Keratinocyte (primary cell): Measurements from ENCODE around the gene BAG3. TPM values are rescaled to one million over a fixed set of nuclear protein-coding genes. Genes with fewer than 3 reads are reported as not detected.

ENCODE experiments used
- DNase-seq: peaks from one replicate; pipeline ENCODE4 v3.0.0-alpha.2; 2011; ENCODE audit warnings: low read depth, missing footprints, low spot score
- FAIRE-seq: peaks from 2 replicates; lab custom pipeline; 2011; peaks lifted over from hg19 to GRCh38; lab: Jason Lieb, UNC
- H2AFZ ChIP-seq: 2 replicates; pipeline ENCODE4 v1.6.0; 2012; ENCODE audit warnings: low read length, control low read depth, inconsistent platforms; ENCODE audit not compliant: control insufficient read depth
- H3K27ac ChIP-seq: 2 replicates; pipeline ENCODE4 v1.5.1; 2011; ENCODE audit warnings: low read length; ENCODE audit not compliant: control insufficient read depth, insufficient read depth
- H3K27me3 ChIP-seq: 3 replicates; pipeline ENCODE4 v1.6.0; 2011; ENCODE audit warnings: low read length; ENCODE audit not compliant: control insufficient read depth, insufficient read depth; ENCODE audit errors: extremely low read depth
- H3K36me3 ChIP-seq, 2 experiments: 2 replicates in 1 of 2; 3 replicates in 1 of 2; pipeline ENCODE4 v1.5.1; 2011; ENCODE audit warnings: low read length in 2 of 2, mild to moderate bottlenecking in 1 of 2; ENCODE audit not compliant: control insufficient read depth in 2 of 2, insufficient read depth in 2 of 2; ENCODE audit errors: extremely low read depth in 1 of 2
- H3K4me1 ChIP-seq: 3 replicates; pipeline ENCODE4 v1.5.1; 2011; ENCODE audit warnings: low read length; ENCODE audit not compliant: control insufficient read depth, insufficient read depth; ENCODE audit errors: extremely low read depth
- H3K4me2 ChIP-seq: 3 replicates; pipeline ENCODE4 v1.6.0; 2011; ENCODE audit warnings: low read depth, low read length; ENCODE audit not compliant: control insufficient read depth, insufficient read depth; ENCODE audit errors: extremely low read depth
- H3K4me3 ChIP-seq, 3 experiments: fragments of 200-600 bp in 1 of 3; sonication (generic) in 1 of 3; 2 replicates in 2 of 3; 3 replicates in 1 of 3; pipeline ENCODE4 v1.5.1; 2011 to 2016; ENCODE audit warnings: low read length in 3 of 3, mild to moderate bottlenecking in 3 of 3, control low read depth in 2 of 3, inconsistent platforms in 1 of 3, low read depth in 1 of 3, mixed read lengths in 1 of 3, mixed run types in 1 of 3, moderate library complexity in 1 of 3; ENCODE audit not compliant: control insufficient read depth in 2 of 3, insufficient read depth in 2 of 3; ENCODE audit errors: extremely low read depth in 1 of 3
- H3K79me2 ChIP-seq: 2 replicates; pipeline ENCODE4 v1.6.0; 2012; ENCODE audit warnings: low read length; ENCODE audit not compliant: control insufficient read depth, insufficient read depth
- H3K9ac ChIP-seq: 3 replicates; pipeline ENCODE4 v1.6.0; 2011; ENCODE audit warnings: low read length; ENCODE audit not compliant: control insufficient read depth, insufficient read depth; ENCODE audit errors: extremely low read depth
- H3K9me1 ChIP-seq: 3 replicates; pipeline ENCODE4 v1.6.0; 2011; ENCODE audit warnings: low read length; ENCODE audit not compliant: control insufficient read depth, insufficient read depth; ENCODE audit errors: extremely low read depth
- H3K9me3 ChIP-seq: 2 replicates; pipeline ENCODE4 v1.5.1; 2012; ENCODE audit warnings: low read depth, low read length; ENCODE audit not compliant: control insufficient read depth
- H4K20me1 ChIP-seq: 3 replicates; pipeline ENCODE4 v1.6.0; 2011; ENCODE audit warnings: low read length; ENCODE audit not compliant: control insufficient read depth, insufficient read depth; ENCODE audit errors: extremely low read depth
- EZH2 ChIP-seq: IDR thresholded peaks from one replicate; pipeline ENCODE4 v1.6.1; 2012; ENCODE audit warnings: inconsistent platforms, mild to moderate bottlenecking, low read length, moderate library complexity
- dilution Hi-C: fragments of 300-500 bp; cut with MboI; formaldehyde crosslinking; loops from one replicate; pipeline ENCODE4 v1.7.0; 2020; ENCODE audit warnings: low sequenced_read_pairs; ENCODE audit not compliant: extremely low pct_ligation_motif_present
- polyA plus RNA-seq, 5 experiments: library from polyadenylated mRNA; depleted of rRNA in 3 of 5; stranded (reverse) in 3 of 5; stranded (forward) in 1 of 5; unstranded in 1 of 5; fragments of >200 nt; gene quantifications; 1 replicate in 1 of 5; 2 replicates in 3 of 5; 3 replicates in 1 of 5; pipeline versions ENCODE4 v1.2.1 to v1.2.3, GENCODE V29; 2011 to 2012; ENCODE audit warnings: missing spikeins in 2 of 5, low read depth in 1 of 5, low replicate concordance in 1 of 5
- TF ChIP-seq, protein P1 (sequence below), 3 experiments: IDR thresholded peaks in 1 of 3; conservative IDR thresholded peaks in 1 of 3; optimal IDR thresholded peaks in 1 of 3; 2 replicates in 2 of 3; 3 replicates in 1 of 3; pipeline versions ENCODE3 to v1.5.1; 2011; ENCODE audit warnings: low read length in 3 of 3, mild to moderate bottlenecking in 3 of 3, moderate library complexity in 2 of 3, control low read depth in 1 of 3, inconsistent platforms in 1 of 3; ENCODE audit not compliant: insufficient read depth in 2 of 3; ENCODE audit errors: extremely low read depth in 1 of 3

Gene BAG3
- polyA plus RNA-seq, 1 donor (not counting 4 experiments of a cell fraction or from before 2014, with no cell fraction given), result 26.2 TPM

DNA sequence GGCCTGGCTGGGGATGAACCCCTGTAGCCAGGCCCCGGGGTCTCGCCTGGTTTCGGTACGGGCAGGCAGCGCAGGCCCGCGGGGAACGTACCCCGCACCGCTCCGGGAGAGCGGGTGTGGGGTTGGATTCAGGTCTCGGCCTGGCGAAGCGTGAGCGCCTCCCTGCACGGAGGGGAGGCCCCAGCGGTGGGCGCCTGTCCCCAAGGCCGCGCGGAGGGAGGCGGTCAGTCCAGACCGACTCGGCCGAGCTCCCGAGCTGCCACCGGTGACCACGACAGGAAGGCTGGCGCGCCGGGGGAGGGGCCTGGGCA lies 74.3 kb downstream of the BAG3 start:
- Histone ChIP-seq H3K79me2 (peaks cover 39% of the 10 kb centered on the region), H3K9ac (peak overlapping the region; percentile 80), H3K4me2 (peak overlapping the region; percentile 67), H3K9me3 (no peaks in the 10 kb centered on the region), H3K27me3 (no peaks in the 10 kb centered on the region), H4K20me1 (no peaks in the 10 kb centered on the region), H3K4me3 (peak overlapping the region; percentile 73 to 84 (median 76)), H2AFZ (peak overlapping the region; percentile 90), H3K4me1 (peaks cover 25% of the 10 kb centered on the region), H3K27ac (peak overlapping the region; percentile 75), H3K9me1 (no peaks in the 10 kb centered on the region), H3K36me3 (no peaks in the 10 kb centered on the region)
- FAIRE-seq, result peak; percentile 5
- TF ChIP-seq EZH2, result no peak
- TF ChIP-seq, protein P1, sequence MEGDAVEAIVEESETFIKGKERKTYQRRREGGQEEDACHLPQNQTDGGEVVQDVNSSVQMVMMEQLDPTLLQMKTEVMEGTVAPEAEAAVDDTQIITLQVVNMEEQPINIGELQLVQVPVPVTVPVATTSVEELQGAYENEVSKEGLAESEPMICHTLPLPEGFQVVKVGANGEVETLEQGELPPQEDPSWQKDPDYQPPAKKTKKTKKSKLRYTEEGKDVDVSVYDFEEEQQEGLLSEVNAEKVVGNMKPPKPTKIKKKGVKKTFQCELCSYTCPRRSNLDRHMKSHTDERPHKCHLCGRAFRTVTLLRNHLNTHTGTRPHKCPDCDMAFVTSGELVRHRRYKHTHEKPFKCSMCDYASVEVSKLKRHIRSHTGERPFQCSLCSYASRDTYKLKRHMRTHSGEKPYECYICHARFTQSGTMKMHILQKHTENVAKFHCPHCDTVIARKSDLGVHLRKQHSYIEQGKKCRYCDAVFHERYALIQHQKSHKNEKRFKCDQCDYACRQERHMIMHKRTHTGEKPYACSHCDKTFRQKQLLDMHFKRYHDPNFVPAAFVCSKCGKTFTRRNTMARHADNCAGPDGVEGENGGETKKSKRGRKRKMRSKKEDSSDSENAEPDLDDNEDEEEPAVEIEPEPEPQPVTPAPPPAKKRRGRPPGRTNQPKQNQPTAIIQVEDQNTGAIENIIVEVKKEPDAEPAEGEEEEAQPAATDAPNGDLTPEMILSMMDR (optimal IDR thresholded peaks at IDR 0.05 in 1 of 3, IDR thresholded peaks at IDR 0.05 in 1 of 3, conservative IDR thresholded peaks at IDR 0.05 in 1 of 3; ENCODE audit: extremely low read depth in 1 of 3, insufficient read depth in 2 of 3, low read length in 3 of 3), result no peak
- no peak for DNase-seq
- dilution Hi-C loops, result no loop called here

DNA sequence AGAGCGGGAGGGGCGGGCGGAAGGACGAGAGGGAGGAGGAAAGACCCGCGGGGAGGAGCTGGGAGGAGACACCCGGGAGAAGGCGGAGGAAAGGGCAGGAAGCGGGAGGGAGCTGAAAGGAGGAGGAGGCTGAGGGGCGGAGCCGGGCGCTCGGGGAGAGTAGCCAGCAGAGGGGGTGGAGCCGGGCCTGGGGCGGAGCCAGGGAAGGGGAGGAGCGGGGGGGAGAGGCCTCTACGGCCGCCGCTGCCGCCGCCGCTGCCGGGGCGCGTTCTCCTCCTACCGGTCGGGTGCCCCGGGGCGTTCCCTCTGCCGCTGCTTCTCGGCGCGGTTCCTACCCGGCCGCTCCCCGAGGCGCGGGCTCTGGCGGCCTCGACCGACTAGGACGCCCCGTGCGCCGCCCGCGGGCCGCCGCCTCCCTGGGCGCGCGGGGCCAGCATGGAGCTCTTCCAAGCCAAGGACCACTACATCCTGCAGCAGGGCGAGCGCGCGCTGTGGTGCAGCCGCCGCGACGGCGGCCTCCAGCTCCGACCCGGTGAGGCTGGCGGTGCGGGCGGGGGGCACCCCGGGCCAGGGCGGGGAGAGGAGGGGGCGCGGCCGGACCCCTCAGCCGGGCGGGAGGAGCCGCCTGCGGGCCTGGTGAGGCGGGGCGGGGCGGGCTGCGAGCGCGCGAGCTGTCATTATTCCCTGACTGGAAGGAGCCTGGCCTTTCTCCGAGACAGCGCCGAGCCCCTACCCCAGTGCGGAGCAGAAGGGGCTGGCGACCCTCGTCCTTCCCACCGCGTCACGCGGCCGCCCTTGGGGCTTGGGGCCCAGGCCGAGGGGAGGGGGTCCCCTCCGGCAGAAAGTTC lies 74.9 kb downstream of the BAG3 start, which contains the start of gene INPP5F:
TSS of gene INPP5F (plus strand) at position 223 of the 848 bp plus-strand sequence. CDS start at position 436, 213 bp downstream.
- H3K36me3 ChIP-seq, result no peaks in the 10 kb centered on the region
- peak within 1 kb of the TSS; percentile 84 to 89 (median 87) for H3K4me3 ChIP-seq
- DNase-seq, result peak; percentile 83
- dilution Hi-C loops, result no loop called here
- H3K27ac ChIP-seq, result peak within 1 kb of the TSS; percentile 75
- no peaks in the 10 kb centered on the region for H4K20me1 ChIP-seq
- peaks cover 40% of the 10 kb centered on the region for H3K79me2 ChIP-seq
- H3K27me3 ChIP-seq, result no peaks in the 10 kb centered on the region
- H3K4me2 ChIP-seq, result peak within 1 kb of the TSS; percentile 96
- TF ChIP-seq, protein P1 (optimal IDR thresholded peaks at IDR 0.05 in 1 of 3, IDR thresholded peaks at IDR 0.05 in 1 of 3, conservative IDR thresholded peaks at IDR 0.05 in 1 of 3; ENCODE audit: extremely low read depth in 1 of 3, insufficient read depth in 2 of 3, low read length in 3 of 3), result peak in 1 of 3 experiments; percentile 21
- TF ChIP-seq EZH2, result no peak
- peak within 1 kb of the TSS; percentile 80 for H3K9ac ChIP-seq
- H3K9me3 ChIP-seq, result no peaks in the 10 kb centered on the region
- H2AFZ ChIP-seq, result peak within 1 kb of the TSS; percentile 90
- no peaks in the 10 kb centered on the region for H3K9me1 ChIP-seq
- FAIRE-seq, result no peak
- peaks cover 25% of the 10 kb centered on the region for H3K4me1 ChIP-seq
